Mesendoderm (in vitro differentiated cells): ENCODE measurements around the gene MECR.

Source experiments
- DNase-seq: peaks from one replicate; pipeline ENCODE4 v3.0.0; 2013
- H2AK5ac ChIP-seq: 2 replicates; pipeline ENCODE4 v1.6.1; 2013; ENCODE audit warnings: low read length, inconsistent platforms
- H2BK120ac ChIP-seq: 2 replicates; pipeline ENCODE4 v1.6.1; 2013; ENCODE audit warnings: low read depth, mild to moderate bottlenecking, low read length, moderate library complexity, mixed read lengths
- H2BK15ac ChIP-seq: replicated peaks from 2 replicates; pipeline ENCODE4 v1.6.1; 2013; ENCODE audit warnings: low read depth, mild to moderate bottlenecking, moderate library complexity
- H2BK5ac ChIP-seq: 2 replicates; pipeline ENCODE4 v1.6.1; 2013; ENCODE audit warnings: low read length, inconsistent platforms
- H3K18ac ChIP-seq: 2 replicates; pipeline ENCODE4 v1.6.1; 2013; ENCODE audit warnings: mild to moderate bottlenecking, low read length, mixed read lengths
- H3K23ac ChIP-seq: one replicate; pipeline ENCODE4 v1.6.1; 2013; ENCODE audit warnings: low read length
- H3K27ac ChIP-seq: 2 replicates; pipeline ENCODE4 v1.5.1; 2013; ENCODE audit warnings: low read depth, mild to moderate bottlenecking, inconsistent platforms, low read length, moderate library complexity
- H3K27me3 ChIP-seq: 2 replicates; pipeline ENCODE4 v1.6.1; 2013; ENCODE audit warnings: low read length, control low read depth, mild to moderate bottlenecking, inconsistent platforms; ENCODE audit not compliant: insufficient read depth, poor library complexity
- H3K36me3 ChIP-seq: 2 replicates; pipeline ENCODE4 v1.6.1; 2013; ENCODE audit warnings: low read length, inconsistent platforms; ENCODE audit not compliant: control insufficient read depth, insufficient read depth
- H3K4ac ChIP-seq: one replicate; pipeline ENCODE4 v1.6.1; 2013; ENCODE audit warnings: low read depth, mild to moderate bottlenecking, low read length, moderate library complexity
- H3K4me1 ChIP-seq: 2 replicates; pipeline ENCODE4 v1.6.1; 2013; ENCODE audit warnings: low read depth, low read length, inconsistent platforms; ENCODE audit not compliant: control insufficient read depth
- H3K4me2 ChIP-seq: 2 replicates; pipeline ENCODE4 v1.6.1; 2013; ENCODE audit warnings: low read length
- H3K4me3 ChIP-seq: 2 replicates; pipeline ENCODE4 v1.5.1; 2013; ENCODE audit warnings: mild to moderate bottlenecking, low read length
- H3K56ac ChIP-seq: one replicate; pipeline ENCODE4 v1.6.1; 2013; ENCODE audit warnings: low read length
- H3K79me1 ChIP-seq: 2 replicates; pipeline ENCODE4 v1.6.1; 2013; ENCODE audit warnings: low read length, inconsistent platforms
- H3K79me2 ChIP-seq: 2 replicates; pipeline ENCODE4 v1.6.1; 2013; ENCODE audit warnings: mild to moderate bottlenecking, low read length; ENCODE audit not compliant: control insufficient read depth, insufficient read depth
- H3K9ac ChIP-seq: 2 replicates; pipeline ENCODE4 v1.6.1; 2013; ENCODE audit warnings: low read length, inconsistent platforms
- H4K5ac ChIP-seq: one replicate; pipeline ENCODE4 v1.6.1; 2013; ENCODE audit warnings: low read length
- H4K8ac ChIP-seq: one replicate; pipeline ENCODE4 v1.6.1; 2013; ENCODE audit warnings: low read depth, mild to moderate bottlenecking, control low read depth, low read length, moderate library complexity
- WGBS: extraction: QIAGEN DNeasy Blood & Tissue Kit; methylation state at CpG from one replicate; pipeline ENCODE4 v1.1.7; 2013; ENCODE audit warnings: low lambda C conversion rate, missing lambda C conversion rate; ENCODE audit not compliant: insufficient coverage; ENCODE audit errors: extremely low coverage; 5-methylcytosine and 5-hydroxymethylcytosine counted together

The MECR gene

DNA sequence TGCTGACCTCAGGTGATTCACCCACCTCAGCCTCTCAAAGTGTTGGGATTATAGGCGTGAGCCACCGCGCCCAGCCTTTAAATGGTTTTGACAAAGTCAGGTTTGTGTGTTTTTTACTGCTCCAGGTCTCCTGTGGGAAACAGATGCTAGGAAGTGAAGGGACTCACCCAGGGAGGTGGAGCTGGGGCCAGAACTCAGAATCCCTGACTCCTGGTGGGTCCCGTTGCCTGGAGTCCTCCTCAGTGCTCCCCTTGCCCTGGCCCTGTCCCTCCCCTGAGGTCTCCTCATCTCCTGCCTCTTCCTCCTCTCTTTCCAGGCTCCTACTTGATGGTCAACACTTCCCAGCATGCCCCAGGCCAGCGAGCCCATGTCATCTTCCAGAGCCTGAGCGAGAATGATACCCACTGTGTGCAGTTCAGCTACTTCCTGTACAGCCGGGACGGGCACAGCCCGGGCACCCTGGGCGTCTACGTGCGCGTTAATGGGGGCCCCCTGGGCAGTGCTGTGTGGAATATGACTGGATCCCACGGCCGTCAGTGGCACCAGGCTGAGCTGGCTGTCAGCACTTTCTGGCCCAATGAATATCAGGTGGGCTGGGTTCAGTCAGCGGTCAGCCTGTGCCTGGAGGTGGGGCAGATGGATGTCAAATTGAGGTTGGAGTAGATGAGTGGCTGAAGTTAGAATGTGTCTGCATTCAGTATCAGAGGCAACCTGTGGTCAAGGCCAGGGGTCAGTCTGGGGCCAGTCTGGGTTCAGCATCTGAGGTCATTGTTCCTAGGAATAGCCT lies 27.6 kb upstream of the MECR start:
- Histone ChIP-seq H2BK15ac (no peak overlapping the region), H3K79me2 (peaks cover 5% of the 10 kb centered on the region), H3K27ac (no peak overlapping the region), H4K8ac (no peak overlapping the region), H2AK5ac (peak overlapping the region; percentile 48), H4K5ac (no peak overlapping the region), H3K18ac (no peak overlapping the region), H3K79me1 (peaks cover 10% of the 10 kb centered on the region), H3K36me3 (no peaks in the 10 kb centered on the region), H3K4me3 (no peak overlapping the region), H3K56ac (peak overlapping the region; percentile 89), H2BK120ac (no peak overlapping the region), H3K27me3 (no peaks in the 10 kb centered on the region), H3K23ac (no peak overlapping the region), H3K4me1 (peaks cover 24% of the 10 kb centered on the region), H2BK5ac (no peak overlapping the region), H3K4ac (no peak overlapping the region), H3K9ac (peak overlapping the region; percentile 77), H3K4me2 (no peak overlapping the region)
- WGBS: no CpG with 5 or more reads among the region's 16 CpGs
- no peak for DNase-seq

DNA sequence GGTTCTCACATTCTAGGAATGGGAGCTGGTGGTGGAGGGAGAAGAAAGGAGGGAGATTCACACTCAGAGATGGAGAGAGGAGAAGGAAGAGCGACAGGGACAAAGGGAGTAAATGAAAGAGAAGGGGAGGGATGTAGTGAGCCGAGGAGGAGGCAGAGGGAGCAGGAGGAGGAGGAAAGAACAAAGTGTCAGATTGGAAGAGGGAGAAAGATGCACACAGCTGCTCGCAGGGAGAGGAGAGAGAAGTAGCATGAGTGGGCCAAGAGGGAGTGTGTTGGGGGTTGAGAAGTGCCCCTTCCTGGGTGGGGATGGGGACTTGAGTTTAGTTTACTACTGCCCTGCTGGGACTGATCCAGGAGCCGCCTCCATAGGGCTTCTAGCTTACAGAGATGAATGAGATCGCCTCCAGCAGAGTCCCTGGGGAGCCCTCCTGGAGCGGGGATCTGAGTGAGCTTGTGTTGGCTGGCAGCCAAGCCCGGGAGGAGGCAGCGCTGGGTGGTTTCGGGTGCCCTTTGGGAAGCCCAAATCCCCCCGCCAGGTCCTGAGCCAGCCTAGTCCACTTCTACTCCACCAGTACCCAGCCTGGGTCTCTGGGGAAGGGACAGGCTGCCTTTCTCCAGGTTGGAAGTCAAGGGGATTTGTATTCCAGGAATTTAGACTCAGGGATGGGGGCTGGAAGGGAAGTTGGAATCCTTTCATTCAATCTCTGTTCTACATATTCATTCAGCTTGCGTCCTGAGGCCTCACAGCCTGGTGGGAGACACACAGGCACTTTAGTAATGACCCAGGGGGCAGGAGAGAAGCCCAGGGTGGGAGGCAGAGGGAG lies 26.5 kb upstream of the MECR start:
- no peak overlapping the region for H2BK120ac ChIP-seq
- DNase-seq: peak; percentile 62
- no peak overlapping the region for H4K8ac ChIP-seq
- no peaks in the 10 kb centered on the region for H3K36me3 ChIP-seq
- H4K5ac ChIP-seq: no peak overlapping the region
- peak overlapping the region; percentile 49 for H3K4ac ChIP-seq
- H3K27me3 ChIP-seq: no peaks in the 10 kb centered on the region
- peaks cover 12% of the 10 kb centered on the region for H3K79me1 ChIP-seq
- no CpG with 5 or more reads among the region's 11 CpGs for WGBS
- H3K23ac ChIP-seq: no peak overlapping the region
- peak overlapping the region; percentile 6 for H2BK5ac ChIP-seq
- H2AK5ac ChIP-seq: no peak overlapping the region
- H3K9ac ChIP-seq: peak overlapping the region; percentile 8
- peaks cover 24% of the 10 kb centered on the region for H3K4me1 ChIP-seq
- H3K56ac ChIP-seq: peak overlapping the region; percentile 82
- H3K79me2 ChIP-seq: peaks cover 5% of the 10 kb centered on the region
- H3K4me3 ChIP-seq: no peak overlapping the region
- H3K27ac ChIP-seq: no peak overlapping the region
- no peak overlapping the region for H2BK15ac ChIP-seq
- peak overlapping the region; percentile 24 for H3K18ac ChIP-seq
- H3K4me2 ChIP-seq: no peak overlapping the region

DNA sequence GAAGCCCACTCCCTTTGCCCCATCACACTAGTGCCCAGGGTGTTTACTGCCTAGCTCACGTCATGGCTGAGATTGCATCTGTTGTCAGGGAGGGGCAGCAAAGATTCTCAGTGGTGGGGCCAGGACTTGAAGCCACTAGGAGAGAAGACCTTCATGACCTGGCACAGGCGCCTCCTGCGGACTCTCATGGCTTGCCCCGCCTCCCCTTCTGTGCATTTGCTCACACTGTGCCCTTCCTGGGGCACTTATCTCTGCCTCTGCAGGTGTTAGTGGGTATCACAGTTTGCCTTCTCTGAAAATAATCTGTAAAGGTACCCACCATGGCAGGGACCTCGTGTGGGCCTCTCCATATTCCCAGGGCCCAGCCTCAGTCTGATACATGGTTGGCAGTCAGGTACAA lies 25.7 kb upstream of the MECR start:
- H4K8ac ChIP-seq: no peak overlapping the region
- no peak overlapping the region for H3K4me3 ChIP-seq
- H2BK15ac ChIP-seq: no peak overlapping the region
- H3K27ac ChIP-seq: no peak overlapping the region
- no peak overlapping the region for H3K9ac ChIP-seq
- peak; percentile 69 for DNase-seq
- H3K56ac ChIP-seq: peak overlapping the region; percentile 82
- no peaks in the 10 kb centered on the region for H3K36me3 ChIP-seq
- H3K23ac ChIP-seq: no peak overlapping the region
- H3K4ac ChIP-seq: no peak overlapping the region
- WGBS: no CpG with 5 or more reads among the region's 5 CpGs
- no peak overlapping the region for H3K4me2 ChIP-seq
- H3K79me1 ChIP-seq: peaks cover 13% of the 10 kb centered on the region
- peaks cover 24% of the 10 kb centered on the region for H3K4me1 ChIP-seq
- H2AK5ac ChIP-seq: no peak overlapping the region
- peaks cover 10% of the 10 kb centered on the region for H3K79me2 ChIP-seq
- H3K18ac ChIP-seq: no peak overlapping the region
- no peaks in the 10 kb centered on the region for H3K27me3 ChIP-seq
- H2BK120ac ChIP-seq: no peak overlapping the region
- H2BK5ac ChIP-seq: no peak overlapping the region
- H4K5ac ChIP-seq: no peak overlapping the region

DNA sequence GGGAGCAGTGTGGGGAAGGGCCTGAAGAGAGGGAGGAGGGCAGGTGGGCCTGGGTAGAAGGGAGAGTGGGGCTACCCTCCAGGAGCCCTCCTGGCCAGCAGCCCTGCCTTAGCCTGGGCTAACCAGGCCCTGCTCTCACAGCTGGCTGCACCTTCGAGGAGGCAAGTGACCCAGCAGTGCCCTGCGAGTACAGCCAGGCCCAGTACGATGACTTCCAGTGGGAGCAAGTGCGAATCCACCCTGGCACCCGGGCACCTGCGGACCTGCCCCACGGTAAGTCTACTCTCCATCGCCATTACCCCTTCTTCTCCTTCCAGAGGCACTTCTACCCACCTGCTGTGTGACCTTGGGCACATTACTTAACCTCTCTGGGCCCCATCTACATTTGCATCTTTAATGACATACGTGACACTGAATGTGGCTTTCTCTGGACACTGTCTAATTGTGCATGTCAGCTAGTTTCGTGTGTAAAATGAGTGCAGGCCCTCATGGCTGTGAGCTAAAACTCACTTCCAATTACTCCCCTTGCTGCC lies 24.5 kb upstream of the MECR start:
- Histone ChIP-seq H3K9ac (no peak overlapping the region), H3K56ac (peak overlapping the region; percentile 26), H3K18ac (no peak overlapping the region), H2BK5ac (no peak overlapping the region), H3K79me2 (peaks cover 21% of the 10 kb centered on the region), H3K4me1 (peaks cover 31% of the 10 kb centered on the region), H2BK120ac (no peak overlapping the region), H3K27me3 (no peaks in the 10 kb centered on the region), H3K27ac (no peak overlapping the region), H4K5ac (no peak overlapping the region), H3K4me3 (no peak overlapping the region), H3K36me3 (no peaks in the 10 kb centered on the region), H3K23ac (peak overlapping the region; percentile 34), H2BK15ac (no peak overlapping the region), H3K4me2 (no peak overlapping the region), H2AK5ac (no peak overlapping the region), H4K8ac (no peak overlapping the region), H3K79me1 (peaks cover 16% of the 10 kb centered on the region), H3K4ac (no peak overlapping the region)
- no CpG with 5 or more reads among the region's 10 CpGs for WGBS
- DNase-seq: no peak

DNA sequence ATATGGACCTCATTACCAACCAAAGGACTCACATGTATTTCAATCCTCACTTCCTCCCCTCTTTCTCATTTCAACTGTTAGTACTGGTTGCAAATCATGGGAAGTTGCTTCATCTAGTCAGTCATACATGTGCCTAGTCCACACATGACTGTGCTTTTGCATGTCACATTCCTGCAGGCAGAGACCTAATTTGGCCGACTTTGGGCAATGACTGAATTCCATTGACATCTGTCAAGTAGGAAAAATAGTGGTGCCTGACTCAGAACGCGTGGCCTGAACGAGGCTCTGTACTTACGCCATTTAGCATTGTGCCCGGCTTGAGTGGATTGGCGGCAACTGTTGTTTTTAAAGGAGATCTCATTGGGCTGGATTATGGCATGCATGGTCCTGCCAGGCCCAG lies 23.6 kb upstream of the MECR start:
- no peak overlapping the region for H2BK120ac ChIP-seq
- no peak overlapping the region for H3K23ac ChIP-seq
- H2BK5ac ChIP-seq: no peak overlapping the region
- WGBS: no CpG with 5 or more reads among the region's 7 CpGs
- H3K79me2 ChIP-seq: peaks cover 23% of the 10 kb centered on the region
- peaks cover 16% of the 10 kb centered on the region for H3K79me1 ChIP-seq
- H3K18ac ChIP-seq: no peak overlapping the region
- no peaks in the 10 kb centered on the region for H3K36me3 ChIP-seq
- H3K4me1 ChIP-seq: peaks cover 40% of the 10 kb centered on the region
- no peak overlapping the region for H2AK5ac ChIP-seq
- H3K27me3 ChIP-seq: no peaks in the 10 kb centered on the region
- no peak overlapping the region for H4K5ac ChIP-seq
- DNase-seq: no peak
- H3K4me2 ChIP-seq: no peak overlapping the region
- no peak overlapping the region for H4K8ac ChIP-seq
- H3K4me3 ChIP-seq: no peak overlapping the region
- H3K4ac ChIP-seq: peak overlapping the region; percentile 20
- H2BK15ac ChIP-seq: no peak overlapping the region
- H3K27ac ChIP-seq: no peak overlapping the region
- H3K9ac ChIP-seq: no peak overlapping the region
- H3K56ac ChIP-seq: peak overlapping the region; percentile 8
